Stimulated activated CD4-positive, alpha-beta T cell treated with anti-CD3 and anti-CD28 coated beads, Interleukin-2, amount 100 ng/mL, for 24 hours (primary cell): ENCODE data around the gene SSTR5.
A peak's percentile ranks its signal among the peaks of the same experiment; 100 is the strongest.

ENCODE experiments used
- DNase-seq, 2 donors: peaks; one replicate each; pipeline ENCODE4 v3.0.0-alpha.2; 2020

Gene SSTR5

DNA sequence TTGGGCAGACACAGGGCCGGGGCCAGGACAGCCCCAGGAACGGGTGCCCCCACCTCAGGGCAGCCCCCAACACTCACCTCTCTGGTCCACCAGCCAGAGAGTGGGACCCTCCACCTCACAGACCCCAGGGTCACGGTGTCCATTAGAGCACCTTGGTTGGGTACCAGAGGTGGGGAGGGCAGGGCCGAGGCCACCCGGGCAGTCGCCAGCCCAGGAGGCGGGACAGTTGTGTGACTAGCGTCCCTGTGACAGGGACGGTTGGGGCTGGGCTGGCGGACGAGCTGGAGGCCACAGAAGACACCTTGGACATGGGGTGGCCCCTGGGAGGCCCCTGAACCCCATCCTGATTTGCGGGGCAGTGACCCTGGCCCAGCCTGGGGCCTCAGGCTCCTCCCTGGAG is 35.2 kb downstream of the SSTR5 start:
- DNase-seq: no peak

GRCh38 chr16:1108299-1109252 is 36.0 kb downstream of the SSTR5 start:
- DNase-seq: no peak

GRCh38 chr16:1109648-1110047 is 37.1 kb downstream of the SSTR5 start:
- no peak for DNase-seq

DNA sequence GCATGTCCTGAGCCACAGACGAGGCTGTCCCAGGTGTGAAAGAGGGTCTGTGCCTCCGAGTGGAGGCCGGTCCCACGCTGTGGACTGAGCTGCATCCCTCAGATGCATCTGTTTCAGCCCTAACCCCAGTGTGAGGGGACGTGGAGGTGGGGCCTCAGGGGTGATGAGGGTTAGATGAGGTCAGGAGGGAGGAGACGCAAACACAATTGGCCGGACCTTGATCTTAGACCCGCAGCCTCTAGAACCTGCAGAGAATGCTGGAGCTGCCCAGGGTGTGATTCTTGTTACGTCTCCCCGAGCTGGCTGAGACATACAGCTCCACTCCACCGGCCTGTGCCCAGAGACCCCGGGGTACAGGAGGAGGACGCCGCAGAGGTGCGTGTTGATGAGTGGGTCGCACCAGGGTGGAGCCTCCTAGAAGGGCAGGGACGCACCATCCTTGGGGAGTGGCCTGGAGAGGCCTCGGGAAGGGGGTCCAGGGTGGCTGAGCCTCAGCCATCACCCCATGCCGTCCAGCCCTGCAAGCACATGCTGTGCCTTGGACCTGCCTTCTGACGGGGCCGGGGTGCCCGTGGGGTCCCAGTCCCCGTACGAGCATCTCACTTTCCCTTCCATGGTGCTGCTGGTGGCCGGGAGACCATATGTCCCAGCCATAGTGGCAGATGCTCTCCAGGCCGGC is 40.1 kb downstream of the SSTR5 start:
- DNase-seq: no peak

GRCh38 chr16:1113489-1113888 is 40.9 kb downstream of the SSTR5 start:
- DNase-seq: no peak

DNA sequence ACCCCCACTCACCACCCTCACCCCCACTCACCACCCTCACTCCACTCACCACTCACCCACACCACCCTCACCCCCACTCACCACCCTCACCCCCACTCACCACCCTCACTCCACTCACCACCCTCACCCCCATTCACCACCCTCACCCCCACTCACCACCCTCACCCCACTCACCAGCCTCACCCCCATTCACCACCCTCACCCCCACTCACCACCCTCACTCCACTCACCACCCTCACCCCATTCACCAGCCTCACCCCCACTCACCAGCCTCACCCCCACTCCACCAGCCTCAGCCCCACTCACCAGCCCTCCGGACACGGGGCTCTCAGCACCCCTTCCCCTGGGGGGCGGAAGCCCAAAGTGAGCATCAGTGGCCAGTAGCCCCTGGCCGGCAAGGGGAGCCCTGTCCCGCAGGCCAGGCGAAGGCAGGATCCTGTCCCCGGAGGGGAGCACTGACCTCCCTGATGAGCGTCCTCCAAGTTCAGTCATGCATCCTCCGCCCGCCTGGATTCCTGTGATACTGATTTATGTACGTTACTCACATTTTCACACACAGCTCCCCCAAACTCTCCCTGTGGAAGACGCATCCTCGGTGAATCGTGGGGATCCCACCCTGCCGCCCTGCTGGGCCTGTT is 41.5 kb downstream of the SSTR5 start:
- no peak for DNase-seq

GRCh38 chr16:1116693-1117077 is 44.1 kb downstream of the SSTR5 start:
- no peak for DNase-seq

DNA sequence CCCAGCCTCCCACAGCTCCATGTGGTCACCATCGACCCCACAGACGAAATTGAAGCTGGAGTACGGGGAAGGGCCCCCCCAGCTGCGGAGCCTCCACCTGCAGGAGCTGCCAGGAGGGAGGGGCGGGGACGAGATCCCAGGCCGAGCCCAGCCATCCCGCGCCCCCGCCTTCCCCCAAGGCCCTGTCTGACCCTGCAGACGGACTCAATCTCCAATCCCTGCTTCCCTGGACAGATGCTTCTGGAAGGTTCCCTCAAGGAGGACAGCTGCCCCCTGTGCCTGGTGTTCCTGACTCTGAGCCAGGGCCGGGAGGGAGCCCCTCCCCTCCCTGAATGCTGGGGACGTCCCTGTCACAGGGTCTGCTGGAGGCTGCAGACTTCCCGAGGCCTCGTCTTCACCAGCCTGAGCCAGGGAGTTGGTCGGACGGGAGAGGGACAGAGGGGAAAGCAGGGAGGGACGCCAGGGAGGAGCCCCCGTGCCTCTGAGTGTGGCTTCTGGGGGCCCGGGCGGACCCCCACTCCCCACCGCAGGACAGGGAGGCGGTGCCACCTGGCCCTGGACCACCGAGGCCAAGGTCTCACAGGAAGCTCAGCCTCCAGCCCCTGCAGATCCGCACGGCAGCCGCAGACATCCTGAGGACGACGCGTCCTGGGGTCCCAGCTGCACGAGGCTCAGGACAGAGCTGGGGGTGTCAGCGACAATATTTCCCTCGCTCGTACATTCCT is 44.8 kb downstream of the SSTR5 start:
- no peak for DNase-seq

DNA sequence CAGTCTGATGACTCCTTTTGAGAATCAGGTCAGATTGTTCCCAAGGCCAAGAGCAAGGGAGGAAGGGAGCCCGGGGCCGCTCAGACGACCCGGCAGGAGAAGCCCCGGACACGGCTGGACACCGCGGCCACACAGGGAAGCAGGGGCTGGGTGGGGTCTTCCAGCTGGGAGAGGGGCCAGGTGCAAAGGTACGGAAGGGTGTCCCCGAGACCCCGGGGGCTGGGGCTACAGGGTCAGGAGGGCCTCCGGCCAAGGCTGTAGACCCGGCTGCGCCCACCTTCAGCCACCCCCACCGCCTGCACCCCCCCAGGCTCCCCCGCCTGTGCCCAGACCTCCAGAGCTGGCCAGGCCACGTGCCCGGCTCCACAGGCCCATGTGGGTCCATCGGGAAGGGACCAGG is 45.4 kb downstream of the SSTR5 start:
- no peak for DNase-seq

GRCh38 chr16:1119129-1119528 is 46.6 kb downstream of the SSTR5 start:
- no peak for DNase-seq

- no peak for DNase-seq
Observed at GRCh38 chr16:1119766-1120576, 47.4 kb downstream of the SSTR5 start.

DNA sequence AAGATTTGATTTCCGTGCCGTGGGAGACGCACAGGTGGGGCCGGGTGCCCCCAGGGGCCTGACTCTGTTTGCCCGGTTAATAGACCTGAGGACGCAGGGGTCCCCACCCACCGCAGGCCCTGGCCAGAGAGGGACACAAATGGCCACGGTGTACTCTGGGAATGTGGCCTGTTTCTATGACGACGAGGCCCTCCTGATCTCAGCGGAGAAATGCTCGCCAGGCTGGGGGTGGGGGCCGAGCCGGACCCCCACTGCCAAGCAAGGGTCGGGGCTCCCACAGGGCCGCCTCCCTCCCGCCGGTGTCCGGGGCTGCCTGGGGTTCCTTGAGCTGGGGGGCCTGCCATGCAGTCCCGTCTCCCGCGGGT is 48.0 kb downstream of the SSTR5 start:
- DNase-seq: no peak

DNA sequence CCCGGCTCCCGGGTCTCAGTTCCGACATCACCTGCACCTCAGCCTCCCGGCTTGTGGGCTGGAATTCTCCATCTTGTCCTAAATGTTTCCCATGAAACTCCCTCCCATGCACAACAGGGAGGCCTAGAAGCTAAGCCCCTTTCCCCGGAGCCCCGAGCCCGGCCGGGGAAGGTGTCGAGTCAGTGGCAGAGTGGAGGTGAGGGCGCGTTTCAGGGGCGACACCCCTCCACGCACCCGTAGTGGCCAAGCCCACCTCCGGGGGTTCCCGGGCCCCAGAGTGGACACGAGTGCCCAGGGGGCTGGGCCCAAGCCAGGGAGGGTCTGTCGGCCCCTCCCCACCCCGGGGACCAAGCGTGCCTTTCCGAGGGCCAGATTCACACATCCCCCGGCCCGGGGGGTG is 48.5 kb downstream of the SSTR5 start:
- no peak for DNase-seq

DNA sequence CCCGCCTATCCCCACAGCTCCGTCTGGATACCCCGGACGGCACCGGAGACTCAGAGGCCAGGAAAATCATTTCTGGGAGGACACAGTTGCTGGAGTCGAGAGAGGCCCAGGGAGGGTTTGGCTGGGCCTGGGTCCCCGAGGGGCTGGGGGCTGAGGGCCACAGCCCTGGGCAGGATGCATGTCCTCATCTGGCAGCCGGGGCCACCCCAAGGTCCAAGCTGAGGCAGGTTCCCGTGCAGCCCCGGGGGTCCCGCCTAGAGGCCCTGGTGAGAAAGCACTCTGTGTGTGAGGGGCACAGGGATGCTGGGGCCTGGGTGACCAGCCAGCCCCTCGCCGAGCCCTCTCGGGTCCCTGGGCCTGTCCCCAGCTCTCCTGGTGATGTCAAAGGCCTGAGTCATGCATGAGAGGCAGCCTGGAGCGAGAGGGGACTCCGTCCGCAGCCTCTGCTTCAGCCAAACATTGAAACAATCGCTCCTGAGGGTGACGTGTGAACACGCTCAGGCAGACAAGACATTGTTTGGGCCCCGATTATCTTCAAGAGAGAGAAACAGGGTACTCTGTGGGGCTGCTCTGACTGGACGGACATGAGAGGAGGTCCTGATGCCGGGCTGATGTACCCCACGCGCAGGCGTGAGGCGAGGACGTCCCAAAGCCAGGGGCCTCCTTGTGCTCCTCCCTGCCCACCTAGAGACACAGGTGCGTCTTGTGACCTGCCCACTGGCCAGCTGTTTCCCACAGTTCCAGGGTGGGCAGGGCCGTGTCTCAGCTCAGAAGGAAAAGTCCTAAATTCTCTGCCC is 49.3 kb downstream of the SSTR5 start:
- DNase-seq: no peak

DNA sequence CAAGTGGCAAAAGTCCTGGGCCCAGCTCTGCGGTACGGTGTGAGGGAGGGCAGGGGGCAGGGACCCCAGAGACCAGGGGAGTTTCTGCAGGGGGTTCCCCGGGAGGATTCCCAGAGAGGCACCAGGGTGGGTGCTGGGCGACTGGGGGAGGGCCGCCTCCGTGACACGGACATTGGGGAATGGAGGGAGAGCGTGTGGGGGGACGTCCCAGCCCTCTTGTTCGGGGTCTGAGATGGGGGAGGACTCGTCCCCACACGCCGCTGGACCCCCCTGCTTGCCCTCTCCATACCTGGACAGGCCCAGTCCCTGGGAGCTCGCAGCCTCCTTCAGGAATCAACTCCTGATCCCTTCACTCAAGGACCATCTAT is 49.8 kb downstream of the SSTR5 start:
- DNase-seq: no peak

GRCh38 chr16:1123525-1124230 is 51.1 kb downstream of the SSTR5 start:
- no peak for DNase-seq

DNA sequence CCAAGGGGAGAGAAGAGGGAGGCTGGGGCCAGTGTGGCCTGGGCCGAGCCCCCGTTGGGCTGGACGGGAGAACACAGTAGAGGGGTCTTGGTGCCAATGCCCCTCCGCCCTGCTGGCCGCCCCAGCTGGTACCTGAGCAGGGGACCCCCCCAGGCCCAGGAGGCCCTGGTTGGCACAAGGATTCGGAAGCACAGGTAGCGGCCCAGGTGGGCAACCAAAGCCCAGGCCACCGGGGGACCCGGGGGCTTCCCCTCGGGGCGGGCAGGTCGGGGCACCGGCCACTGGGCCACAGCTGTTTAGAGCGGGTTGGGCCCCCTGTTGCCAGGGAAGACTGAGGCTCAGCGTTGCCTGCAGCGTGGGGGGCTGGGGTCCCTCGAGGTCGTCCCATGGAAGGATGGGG is 51.7 kb downstream of the SSTR5 start:
- no peak for DNase-seq

- DNase-seq: no peak
Observed at GRCh38 chr16:1124795-1125194, 52.2 kb downstream of the SSTR5 start.

GRCh38 chr16:1125471-1125870 is 52.9 kb downstream of the SSTR5 start:
- DNase-seq: peak; percentile 42 to 48

DNA sequence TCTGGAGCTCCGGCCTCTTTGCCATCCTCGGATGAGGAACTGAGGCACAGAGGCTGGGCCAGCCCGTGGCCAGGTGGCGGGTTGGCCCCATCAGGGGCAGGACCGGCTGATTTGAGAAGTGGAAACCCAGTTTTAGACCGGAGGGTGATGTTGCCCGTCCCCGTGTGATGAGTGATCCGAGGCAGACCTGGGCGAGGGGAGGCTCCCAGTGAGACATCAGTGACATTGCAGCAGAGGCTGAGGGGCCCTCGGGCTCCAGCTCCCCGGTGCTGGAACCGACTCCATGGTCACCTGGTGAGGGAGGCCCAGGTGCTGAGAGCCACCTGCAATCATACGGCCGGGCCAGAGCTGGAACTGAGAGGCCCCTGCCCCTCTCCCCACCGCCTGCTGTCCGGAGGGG is 53.5 kb downstream of the SSTR5 start:
- DNase-seq: no peak

DNA sequence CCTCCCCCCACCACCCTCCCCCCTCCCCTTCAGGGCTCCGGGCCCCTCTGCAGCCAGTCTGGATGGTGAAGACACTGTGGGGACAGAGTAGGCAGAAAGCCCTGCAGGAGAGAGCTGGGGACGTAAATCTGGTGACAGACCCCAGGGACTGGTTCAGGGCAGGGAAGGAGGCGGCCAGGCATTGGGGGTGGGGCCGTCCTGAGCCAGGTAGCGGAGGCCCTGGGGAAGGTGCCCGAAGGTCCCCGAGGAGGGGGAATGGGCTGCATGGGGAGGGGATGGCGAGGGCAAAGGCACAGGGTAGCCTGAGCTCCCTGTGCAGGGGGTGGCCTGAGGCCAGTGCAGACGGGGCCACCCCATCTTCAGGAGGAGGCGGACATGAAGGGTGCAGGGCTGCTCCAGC is 54.0 kb downstream of the SSTR5 start:
- DNase-seq: no peak
